H1 (cell line): ENCODE data around the gene ERLIN1. TPM values are rescaled to one million over a fixed set of nuclear protein-coding genes. Genes with fewer than 3 reads are reported as not detected.

Experiments used
- CTCF ChIA-PET: fragments of 300-600 bp; sonication (Branson Sonifier 250); formaldehyde crosslinking; loops from one replicate; lab custom pipeline; 2021; ENCODE audit not compliant: partially characterized antibody; lab: Charles Lee
- POLR2A ChIA-PET: fragments of 300-600 bp; sonication (Branson Sonifier 250); formaldehyde crosslinking; loops from one replicate; lab custom pipeline; 2021; ENCODE audit warnings: inconsistent platforms; ENCODE audit not compliant: partially characterized antibody; lab: Charles Lee
- DNase-seq, 2 experiments: peaks; one replicate each; pipeline versions ENCODE4 v3.0.0 to v3.0.0-alpha.2; 2010 to 2022; ENCODE audit warnings: low spot score in 2 of 2, low read depth in 1 of 2, mixed read lengths in 1 of 2
- FAIRE-seq: peaks from 2 replicates; lab custom pipeline; 2011; peaks lifted over from hg19 to GRCh38; lab: Jason Lieb, UNC
- H2AFZ ChIP-seq: 2 replicates; pipeline ENCODE4 v1.8.1; 2012; ENCODE audit warnings: low read length, inconsistent platforms
- H2AK5ac ChIP-seq: 2 replicates; pipeline ENCODE4 v1.6.1; 2013; ENCODE audit warnings: low read depth, low read length
- H2BK120ac ChIP-seq: replicated peaks from 2 replicates; pipeline ENCODE3; 2013; ENCODE audit warnings: low read depth, low read length, inconsistent platforms
- H2BK12ac ChIP-seq: 2 replicates; pipeline ENCODE4 v1.6.1; 2013; ENCODE audit warnings: low read depth, low read length
- H2BK15ac ChIP-seq: 2 replicates; pipeline ENCODE4 v1.6.1; 2013; ENCODE audit warnings: low read length
- H2BK20ac ChIP-seq: 2 replicates; pipeline ENCODE4 v1.6.1; 2013; ENCODE audit warnings: low read length
- H2BK5ac ChIP-seq: 2 replicates; pipeline ENCODE4 v1.6.1; 2013; ENCODE audit warnings: low read depth, low read length
- H3K14ac ChIP-seq: 2 replicates; pipeline ENCODE4 v1.6.1; 2013; ENCODE audit warnings: inconsistent platforms; ENCODE audit not compliant: insufficient read length
- H3K18ac ChIP-seq: 2 replicates; pipeline ENCODE4 v1.6.1; 2013; ENCODE audit warnings: low read length; ENCODE audit errors: extremely low read depth
- H3K23ac ChIP-seq: 2 replicates; pipeline ENCODE4 v1.6.1; 2013; ENCODE audit warnings: inconsistent platforms; ENCODE audit not compliant: insufficient read length
- H3K23me2 ChIP-seq: 2 replicates; pipeline ENCODE4 v1.6.1; 2013; ENCODE audit warnings: low read depth, low read length
- H3K27ac ChIP-seq: 2 replicates; pipeline ENCODE4 v1.6.1; 2011; ENCODE audit warnings: low read depth, low read length, inconsistent platforms
- H3K27me3 ChIP-seq, 4 experiments: replicated peaks in 1 of 4; 1 replicate in 1 of 4; 2 replicates in 3 of 4; pipeline versions ENCODE4 v1.6.1 to v1.8.1; 2011 to 2013; ENCODE audit warnings: low read length in 3 of 4, mild to moderate bottlenecking in 3 of 4, inconsistent platforms in 2 of 4, mixed read lengths in 2 of 4, moderate library complexity in 1 of 4; ENCODE audit not compliant: control insufficient read depth in 3 of 4, insufficient read depth in 3 of 4; ENCODE audit errors: extremely low read depth in 1 of 4
- H3K36me3 ChIP-seq, 4 experiments: 2 replicates each; pipeline versions ENCODE4 v1.6.1 to v1.8.1; 2011 to 2013; ENCODE audit warnings: mild to moderate bottlenecking in 4 of 4, low read length in 3 of 4, moderate library complexity in 2 of 4, control low read depth in 1 of 4, inconsistent platforms in 1 of 4; ENCODE audit not compliant: insufficient read depth in 4 of 4, control insufficient read depth in 2 of 4
- H3K4ac ChIP-seq: replicated peaks from 2 replicates; pipeline ENCODE3; 2013; ENCODE audit warnings: low read length, low read depth, mixed read lengths, inconsistent platforms; ENCODE audit not compliant: insufficient read length
- H3K4me1 ChIP-seq, 4 experiments: replicated peaks in 1 of 4; 1 replicate in 1 of 4; 2 replicates in 3 of 4; pipeline versions ENCODE4 v1.6.1 to v1.8.1; 2011 to 2013; ENCODE audit warnings: low read length in 3 of 4, inconsistent platforms in 2 of 4, mixed read lengths in 1 of 4; ENCODE audit not compliant: insufficient read depth in 4 of 4, control insufficient read depth in 3 of 4
- H3K4me2 ChIP-seq, 2 experiments: 2 replicates each; pipeline versions ENCODE4 v1.6.1 to v1.8.1; 2011 to 2013; ENCODE audit warnings: low read depth in 2 of 2, low read length in 2 of 2, control low read depth in 1 of 2, inconsistent platforms in 1 of 2, mild to moderate bottlenecking in 1 of 2; ENCODE audit not compliant: insufficient read depth in 1 of 2
- H3K4me3 ChIP-seq, 4 experiments: fragments of 200-600, 300-600 bp in 1 of 4; sonication (generic), shearing (Covaris generic), sonication (Bioruptor Twin) in 1 of 4; 2 replicates each; pipeline versions ENCODE4 v1.5.1 to v1.8.1; 2011 to 2016; ENCODE audit warnings: low read length in 4 of 4, low read depth in 3 of 4, control low read depth in 2 of 4, inconsistent platforms in 2 of 4, mild to moderate bottlenecking in 2 of 4, mixed read lengths in 1 of 4, moderate library complexity in 1 of 4; ENCODE audit not compliant: insufficient read depth in 2 of 4; ENCODE audit errors: extremely low read depth in 1 of 4
- H3K56ac ChIP-seq: replicated peaks from 2 replicates; pipeline ENCODE3; 2013; ENCODE audit warnings: low read depth, mild to moderate bottlenecking, mixed read lengths, low read length, inconsistent platforms; ENCODE audit not compliant: insufficient read length
- H3K79me1 ChIP-seq: 2 replicates; pipeline ENCODE4 v1.6.1; 2013; ENCODE audit warnings: low read depth, low read length, control low read depth
- H3K79me2 ChIP-seq, 2 experiments: 2 replicates each; pipeline versions ENCODE4 v1.6.1 to v1.8.1; 2012 to 2013; ENCODE audit warnings: low read length in 2 of 2, mild to moderate bottlenecking in 2 of 2, inconsistent platforms in 1 of 2; ENCODE audit not compliant: insufficient read depth in 2 of 2, control insufficient read depth in 1 of 2
- H3K9ac ChIP-seq, 4 experiments: replicated peaks in 1 of 4; 1 replicate in 1 of 4; 2 replicates in 3 of 4; pipeline versions ENCODE4 v1.6.1 to v1.8.1; 2011 to 2013; ENCODE audit warnings: low read depth in 3 of 4, low read length in 3 of 4, control low read depth in 2 of 4, mild to moderate bottlenecking in 2 of 4, moderate library complexity in 2 of 4, inconsistent platforms in 1 of 4; ENCODE audit errors: extremely low read depth in 1 of 4
- H3K9me3 ChIP-seq, 2 experiments: 2 replicates each; pipeline versions ENCODE4 v1.6.1 to v1.8.1; 2012 to 2013; ENCODE audit warnings: mild to moderate bottlenecking in 2 of 2, moderate library complexity in 2 of 2, control low read depth in 1 of 2, inconsistent platforms in 1 of 2, low read depth in 1 of 2, low read length in 1 of 2, mixed read lengths in 1 of 2; ENCODE audit not compliant: insufficient read depth in 2 of 2
- H4K20me1 ChIP-seq, 2 experiments: replicated peaks in 1 of 2; 2 replicates each; pipeline versions ENCODE3 to v1.8.1; 2011 to 2013; ENCODE audit warnings: inconsistent platforms in 2 of 2, low read length in 2 of 2, mild to moderate bottlenecking in 1 of 2; ENCODE audit not compliant: insufficient read depth in 2 of 2, control insufficient read depth in 1 of 2
- H4K5ac ChIP-seq: 2 replicates; pipeline ENCODE4 v1.6.1; 2013; ENCODE audit warnings: low read length, low read depth, mixed read lengths, inconsistent platforms; ENCODE audit not compliant: insufficient read length
- H4K8ac ChIP-seq: 2 replicates; pipeline ENCODE4 v1.8.0; 2013; ENCODE audit warnings: mild to moderate bottlenecking, moderate library complexity, low read length, inconsistent platforms; ENCODE audit not compliant: insufficient read depth; ENCODE audit errors: extremely low read depth
- H4K91ac ChIP-seq: replicated peaks from 2 replicates; pipeline ENCODE3; 2013; ENCODE audit warnings: low read length, mixed read lengths, inconsistent platforms; ENCODE audit not compliant: insufficient read length
- CREB1 ChIP-seq: IDR thresholded peaks from 2 replicates; pipeline ENCODE4 v1.6.1; 2012; ENCODE audit warnings: inconsistent platforms
- CTBP2 ChIP-seq: IDR thresholded peaks from 2 replicates; pipeline ENCODE4 v1.7.0; 2011; ENCODE audit warnings: borderline replicate concordance, mild to moderate bottlenecking, moderate library complexity, mixed read lengths, low read length; ENCODE audit not compliant: insufficient read depth, insufficient read length
- CTCF ChIP-seq, 3 experiments: IDR thresholded peaks; 1 replicate in 2 of 3; 2 replicates in 1 of 3; pipeline versions ENCODE4 v1.5.1 to v1.6.1; 2011; ENCODE audit warnings: low read length in 3 of 3, mild to moderate bottlenecking in 3 of 3, inconsistent platforms in 2 of 3, low read depth in 1 of 3, moderate library complexity in 1 of 3; ENCODE audit not compliant: insufficient read depth in 1 of 3; ENCODE audit errors: control extremely low read depth in 1 of 3
- GTF2F1 ChIP-seq: IDR thresholded peaks from 2 replicates; pipeline ENCODE4 v1.6.1; 2012; ENCODE audit warnings: low read depth, low read length, improper control_type of control experiment, borderline replicate concordance
- HDAC2 ChIP-seq, 2 experiments: fragments of 300-600 bp in 1 of 2; sonication (generic) in 1 of 2; IDR thresholded peaks; 2 replicates each; pipeline ENCODE4 v1.6.1; 2011 to 2012; ENCODE audit warnings: low read depth in 2 of 2, low read length in 2 of 2, mild to moderate bottlenecking in 2 of 2, moderate library complexity in 2 of 2, borderline replicate concordance in 1 of 2, inconsistent platforms in 1 of 2
- RAD21 ChIP-seq, 2 experiments: IDR thresholded peaks in 1 of 2; conservative IDR thresholded peaks in 1 of 2; 2 replicates each; pipeline ENCODE4 v1.6.1; 2011; ENCODE audit warnings: low read depth in 2 of 2, low read length in 2 of 2, improper control_type of control experiment in 1 of 2, inconsistent platforms in 1 of 2, mild to moderate bottlenecking in 1 of 2, moderate library complexity in 1 of 2
- TEAD4 ChIP-seq: IDR thresholded peaks from 2 replicates; pipeline ENCODE4 v1.6.1; 2012; ENCODE audit warnings: low read depth, low read length, inconsistent platforms, mixed read lengths
- USF2 ChIP-seq: IDR thresholded peaks from 2 replicates; pipeline ENCODE4 v1.6.1; 2011; ENCODE audit warnings: low read length, improper control_type of control experiment
- WGBS, 2 experiments: shearing (Covaris generic) in 1 of 2; methylation state at CpG; one replicate each; pipeline versions ENCODE4 v1.1.6 to v1.1.7; 2013 to 2015; ENCODE audit warnings: low lambda C conversion rate in 2 of 2, mixed read lengths in 2 of 2, inconsistent platforms in 1 of 2, low coverage in 1 of 2, missing lambda C conversion rate in 1 of 2; ENCODE audit not compliant: insufficient replicate concordance in 2 of 2, insufficient coverage in 1 of 2, insufficient read length in 1 of 2; ENCODE audit errors: extremely low coverage in 1 of 2, missing lambda C conversion rate in 1 of 2; 5-methylcytosine and 5-hydroxymethylcytosine counted together
- polyA plus RNA-seq, 7 experiments: library from polyadenylated mRNA; depleted of rRNA in 3 of 7; stranded (reverse) in 5 of 7; unstranded in 2 of 7; fragments of >200 nt in 5 of 7; fragments of 200-250 nt in 2 of 7; gene quantifications; 1 replicate in 5 of 7; 2 replicates in 1 of 7; 4 replicates in 1 of 7; pipeline versions ENCODE4 v1.2.1 to v1.2.3, GENCODE V29; 2011 to 2013; ENCODE audit warnings: missing spikeins in 2 of 7, mixed read lengths in 2 of 7
- total RNA-seq: library from RNA; stranded (reverse); fragmentation: NEBNext Ultra II Directional; extraction: Animal tissue kit (Norgen Biotek cat#: 25700); gene quantifications from 2 replicates; pipeline ENCODE4 v1.2.1, GENCODE V29; 2021

The ERLIN1 gene
- total and polyA plus RNA-seq, 2 of the 8 experiments (the other 6 are each of a cell fraction or from before 2014, with no cell fraction given) = 16.5 to 32.0 TPM

GRCh38 chr10:100100651-100101184 is 85.1 kb downstream of the ERLIN1 start:
- ChIA-PET POLR2A (no interaction called here), CTCF (interaction anchor here (1.1 to 1.8 kb wide), 5 partner anchors 10 to 255 kb away, joined by 3 to 5 read pairs (median 4); no protein-coding TSS in a partner anchor)
- no peak for TF ChIP-seq CTBP2
- no peak for TF ChIP-seq USF2
- no peak for TF ChIP-seq HDAC2 (IDR thresholded peaks at IDR 0.05; ENCODE audit: borderline replicate concordance in 1 of 2, low read depth in 2 of 2, low read length in 2 of 2)
- TF ChIP-seq GTF2F1 = no peak
- TF ChIP-seq RAD21 (IDR thresholded peaks at IDR 0.05 in 1 of 2, conservative IDR thresholded peaks at IDR 0.05 in 1 of 2; ENCODE audit: low read depth in 2 of 2, low read length in 2 of 2) = peak; percentile 79 to 82
- peak in 2 of 3 experiments; percentile 50 to 52; a peak in 3 of 4 replicates for TF ChIP-seq CTCF (IDR thresholded peaks at IDR 0.05; ENCODE audit: control extremely low read depth in 1 of 3, insufficient read depth in 1 of 3, low read depth in 1 of 3, low read length in 3 of 3)
- TF ChIP-seq TEAD4 = no peak
- TF ChIP-seq CREB1 = no peak

More at GRCh38 chr10:100100651-100101184, 85.1 kb downstream of the ERLIN1 start:
- Histone ChIP-seq H4K8ac (no peak overlapping the region), H3K79me1 (no peaks in the 10 kb centered on the region), H3K56ac (no peak overlapping the region), H3K79me2 (no peaks in the 10 kb centered on the region), H2BK120ac (no peak overlapping the region), H4K20me1 (no peaks in the 10 kb centered on the region), H3K18ac (no peak overlapping the region), H3K27ac (no peak overlapping the region), H3K4me3 (no peak overlapping the region), H3K4me2 (no peak overlapping the region), H3K14ac (no peak overlapping the region), H4K91ac (no peak overlapping the region), H2BK15ac (peak overlapping the region; percentile 85; the same call in 1 of the 2 replicates), H3K9me3 (peaks cover 0 to 3% of the 10 kb centered on the region in 2 experiments; a peak in 1 of 4 replicates), H2BK20ac (0 out of 2 replicates have a peak overlapping the region, but pooled peaks have one; percentile 80), H3K36me3 (no peaks in the 10 kb centered on the region; a peak in 1 of 8 replicates), H2AFZ (peak overlapping the region; percentile 99), H2BK5ac (peak overlapping the region; percentile 63), H3K4ac (no peak overlapping the region), H4K5ac (no peak overlapping the region), H3K23me2 (no peaks in the 10 kb centered on the region), H2BK12ac (no peak overlapping the region), H3K23ac (no peak overlapping the region), H3K27me3 (no peaks in the 10 kb centered on the region), H3K4me1 (peaks cover 0 to 4% (median 0%) of the 10 kb centered on the region in 4 experiments; a peak in 2 of 7 replicates), H3K9ac (no peak overlapping the region), H2AK5ac (no peak overlapping the region)
- FAIRE-seq = peak; percentile 71
- no peak for DNase-seq
- 86% methylated on average over 6 of the region's 6 CpGs; no CpG with 5 or more reads in 1 of the 2 experiments for WGBS, 2 experiments
